Fibroblast of lung (primary cell): ENCODE measurements around the gene KCNIP3. TPM values are rescaled to one million over a fixed set of nuclear protein-coding genes. Genes with fewer than 3 reads are reported as not detected.

ENCODE experiments used
- DNase-seq, 2 donors: peaks; one replicate each; pipeline versions ENCODE4 v3.0.0 to v3.0.0-alpha.2; 2010; ENCODE audit warnings: low read depth in 2 of 2
- H2AFZ ChIP-seq: 2 replicates; pipeline ENCODE4 v1.5.1; 2012; ENCODE audit warnings: low read length, control low read depth, inconsistent platforms
- H3K27ac ChIP-seq: 2 replicates; pipeline ENCODE4 v1.5.1; 2011; ENCODE audit warnings: low read length, control low read depth; ENCODE audit not compliant: insufficient read depth
- H3K27me3 ChIP-seq: 2 replicates; pipeline ENCODE4 v1.5.1; 2011; ENCODE audit warnings: mild to moderate bottlenecking, low read length; ENCODE audit not compliant: control insufficient read depth, insufficient read depth
- H3K36me3 ChIP-seq: 2 replicates; pipeline ENCODE4 v1.5.1; 2011; ENCODE audit warnings: low read length; ENCODE audit not compliant: control insufficient read depth, insufficient read depth
- H3K4me1 ChIP-seq: 2 replicates; pipeline ENCODE4 v1.5.1; 2011; ENCODE audit warnings: low read length; ENCODE audit not compliant: control insufficient read depth, insufficient read depth; ENCODE audit errors: extremely low read depth
- H3K4me2 ChIP-seq: 2 replicates; pipeline ENCODE4 v1.5.1; 2011; ENCODE audit warnings: low read length, control low read depth; ENCODE audit not compliant: insufficient read depth; ENCODE audit errors: extremely low read depth
- H3K4me3 ChIP-seq, 4 experiments: fragments of 200-600 bp in 1 of 4; sonication (generic) in 1 of 4; replicated peaks in 1 of 4; 2 replicates each; pipeline ENCODE4 v1.5.1; 2011 to 2016; ENCODE audit warnings: low read length in 4 of 4, low read depth in 3 of 4, mild to moderate bottlenecking in 3 of 4, control low read depth in 2 of 4, inconsistent platforms in 1 of 4, mixed read lengths in 1 of 4; ENCODE audit not compliant: insufficient read depth in 1 of 4; ENCODE audit errors: control extremely low read depth in 1 of 4
- H3K79me2 ChIP-seq: 2 replicates; pipeline ENCODE4 v1.5.1; 2012; ENCODE audit warnings: mild to moderate bottlenecking, low read length, inconsistent platforms; ENCODE audit not compliant: control insufficient read depth, insufficient read depth
- H3K9ac ChIP-seq: 2 replicates; pipeline ENCODE4 v1.5.1; 2011; ENCODE audit warnings: mild to moderate bottlenecking, low read length, control low read depth; ENCODE audit not compliant: insufficient read depth
- H3K9me3 ChIP-seq: 2 replicates; pipeline ENCODE4 v1.5.1; 2012; ENCODE audit warnings: low read depth, low read length; ENCODE audit not compliant: control insufficient read depth, insufficient read depth
- H4K20me1 ChIP-seq: 2 replicates; pipeline ENCODE4 v1.5.1; 2011; ENCODE audit warnings: low read length; ENCODE audit not compliant: control insufficient read depth, insufficient read depth; ENCODE audit errors: extremely low read depth
- EZH2 ChIP-seq: IDR thresholded peaks from 2 replicates; pipeline ENCODE4 v1.5.1; 2012; ENCODE audit warnings: low read length, control low read depth, mild to moderate bottlenecking; ENCODE audit errors: missing control alignments
- polyA plus RNA-seq, 2 donors: library from polyadenylated mRNA; depleted of rRNA in 1 of 2; stranded (reverse) in 1 of 2; unstranded in 1 of 2; fragments of >200 nt; gene quantifications; 2 replicates each; pipeline ENCODE4 v1.2.1, GENCODE V29; 2011 to 2012; ENCODE audit warnings: missing spikeins in 1 of 2
- total RNA-seq: library from RNA; depleted of rRNA; stranded (reverse); fragments of >200 nt; gene quantifications from 2 replicates; pipeline ENCODE4 v1.2.1, GENCODE V29; 2014
- TF ChIP-seq, protein P1 (sequence below), 2 donors: IDR thresholded peaks in 1 of 2; conservative IDR thresholded peaks in 1 of 2; 1 replicate in 1 of 2; 2 replicates in 1 of 2; pipeline ENCODE4 v1.5.1; 2011 to 2012; ENCODE audit warnings: low read length in 2 of 2, control low read depth in 1 of 2, inconsistent platforms in 1 of 2, low read depth in 1 of 2, mild to moderate bottlenecking in 1 of 2

Gene KCNIP3
- total and polyA plus RNA-seq, 2 donors (not counting 1 experiment from before 2014, with no cell fraction given), result 0.32 to 1.7 TPM

DNA sequence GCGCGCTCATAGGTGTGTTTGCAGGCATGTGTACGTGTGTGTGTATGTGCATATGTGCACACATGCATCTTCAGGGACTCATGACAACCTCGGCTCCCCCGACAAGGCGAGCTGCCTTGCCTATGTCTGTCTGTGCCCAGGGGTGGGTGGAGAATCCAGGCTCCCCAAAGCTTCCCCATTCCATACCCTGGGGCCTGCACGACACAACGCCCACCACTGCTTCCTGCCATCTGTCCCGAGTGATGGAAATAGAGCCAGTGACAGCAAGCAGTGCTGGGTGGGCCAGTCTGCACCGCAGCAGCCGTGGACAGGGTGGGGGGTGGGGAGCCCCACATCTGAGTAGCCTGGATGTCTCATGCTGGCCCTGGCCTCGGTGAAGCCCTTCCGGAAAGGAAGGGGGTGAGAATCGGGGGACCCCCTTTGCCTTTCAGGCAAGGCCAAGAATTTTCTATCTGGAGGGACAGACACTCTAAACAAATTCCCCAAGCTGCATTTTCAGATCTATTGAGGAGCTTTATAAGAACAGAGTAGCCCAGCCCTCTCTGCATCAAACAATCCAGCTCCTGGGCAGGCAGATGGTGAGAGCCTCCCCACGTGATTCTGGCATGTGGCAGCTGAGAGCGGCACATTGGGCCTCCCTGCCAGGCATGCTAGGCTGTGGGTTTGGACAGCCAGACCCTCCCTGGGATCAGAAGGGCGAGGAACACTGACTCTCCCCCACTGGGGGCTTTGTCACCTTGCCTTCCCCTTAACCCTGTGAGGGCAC is 4.9 kb downstream of the KCNIP3 start:
- no peak for TF ChIP-seq EZH2
- TF ChIP-seq, protein P1, sequence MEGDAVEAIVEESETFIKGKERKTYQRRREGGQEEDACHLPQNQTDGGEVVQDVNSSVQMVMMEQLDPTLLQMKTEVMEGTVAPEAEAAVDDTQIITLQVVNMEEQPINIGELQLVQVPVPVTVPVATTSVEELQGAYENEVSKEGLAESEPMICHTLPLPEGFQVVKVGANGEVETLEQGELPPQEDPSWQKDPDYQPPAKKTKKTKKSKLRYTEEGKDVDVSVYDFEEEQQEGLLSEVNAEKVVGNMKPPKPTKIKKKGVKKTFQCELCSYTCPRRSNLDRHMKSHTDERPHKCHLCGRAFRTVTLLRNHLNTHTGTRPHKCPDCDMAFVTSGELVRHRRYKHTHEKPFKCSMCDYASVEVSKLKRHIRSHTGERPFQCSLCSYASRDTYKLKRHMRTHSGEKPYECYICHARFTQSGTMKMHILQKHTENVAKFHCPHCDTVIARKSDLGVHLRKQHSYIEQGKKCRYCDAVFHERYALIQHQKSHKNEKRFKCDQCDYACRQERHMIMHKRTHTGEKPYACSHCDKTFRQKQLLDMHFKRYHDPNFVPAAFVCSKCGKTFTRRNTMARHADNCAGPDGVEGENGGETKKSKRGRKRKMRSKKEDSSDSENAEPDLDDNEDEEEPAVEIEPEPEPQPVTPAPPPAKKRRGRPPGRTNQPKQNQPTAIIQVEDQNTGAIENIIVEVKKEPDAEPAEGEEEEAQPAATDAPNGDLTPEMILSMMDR (conservative IDR thresholded peaks at IDR 0.05 in 1 of 2, IDR thresholded peaks at IDR 0.05 in 1 of 2; ENCODE audit: low read depth in 1 of 2, low read length in 2 of 2), result no peak
- Histone ChIP-seq H3K27me3 (no peaks in the 10 kb centered on the region), H2AFZ (no peak overlapping the region), H4K20me1 (no peaks in the 10 kb centered on the region), H3K36me3 (no peaks in the 10 kb centered on the region), H3K79me2 (no peaks in the 10 kb centered on the region), H3K9ac (no peak overlapping the region), H3K4me1 (no peaks in the 10 kb centered on the region), H3K4me3 (no peak overlapping the region), H3K4me2 (no peak overlapping the region), H3K9me3 (no peaks in the 10 kb centered on the region), H3K27ac (no peak overlapping the region)
- no peak for DNase-seq

DNA sequence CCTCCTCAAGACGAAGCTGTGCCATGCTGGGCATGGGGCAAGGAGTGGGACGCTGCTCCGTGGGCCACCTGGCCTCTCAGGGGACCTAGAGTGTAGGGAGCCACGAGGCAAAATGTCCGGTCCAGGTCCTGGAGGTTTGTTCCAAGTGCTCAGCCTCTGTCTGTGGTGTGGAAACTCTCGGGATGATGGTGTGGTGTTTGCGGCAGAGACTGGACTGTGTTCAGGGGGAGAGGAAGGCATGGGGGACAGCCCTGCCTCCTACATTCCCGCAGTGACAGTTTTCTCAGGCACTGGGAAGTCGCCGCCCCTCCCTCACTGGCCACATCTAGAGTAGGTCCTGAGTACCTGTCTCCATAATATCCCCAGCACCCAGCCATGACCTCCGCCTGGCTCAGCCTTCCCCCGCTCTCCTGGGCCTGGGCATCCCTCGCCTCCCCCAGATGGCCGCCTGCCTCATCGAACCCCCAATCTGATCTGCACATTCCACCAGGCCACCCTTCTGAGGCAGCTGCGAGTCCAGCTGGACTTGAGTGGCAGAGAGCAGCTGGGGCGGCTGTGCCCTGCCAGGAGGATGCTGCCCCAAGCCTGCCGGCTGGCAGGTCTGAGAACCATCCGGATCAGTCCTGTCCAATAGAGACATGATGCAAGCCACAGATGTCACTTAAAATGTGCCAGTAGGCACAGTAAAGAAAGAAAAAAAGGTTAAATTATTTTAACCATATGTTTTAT is 6.2 kb downstream of the KCNIP3 start:
- Histone ChIP-seq H2AFZ (no peak overlapping the region), H3K79me2 (no peaks in the 10 kb centered on the region), H3K27ac (no peak overlapping the region), H3K4me2 (no peak overlapping the region), H3K36me3 (no peaks in the 10 kb centered on the region), H3K4me1 (no peaks in the 10 kb centered on the region), H3K9ac (no peak overlapping the region), H3K27me3 (no peaks in the 10 kb centered on the region), H3K9me3 (no peaks in the 10 kb centered on the region), H4K20me1 (no peaks in the 10 kb centered on the region), H3K4me3 (no peak overlapping the region)
- no peak for DNase-seq
- no peak for TF ChIP-seq EZH2
- TF ChIP-seq, protein P1 (conservative IDR thresholded peaks at IDR 0.05 in 1 of 2, IDR thresholded peaks at IDR 0.05 in 1 of 2; ENCODE audit: low read depth in 1 of 2, low read length in 2 of 2), result no peak

DNA sequence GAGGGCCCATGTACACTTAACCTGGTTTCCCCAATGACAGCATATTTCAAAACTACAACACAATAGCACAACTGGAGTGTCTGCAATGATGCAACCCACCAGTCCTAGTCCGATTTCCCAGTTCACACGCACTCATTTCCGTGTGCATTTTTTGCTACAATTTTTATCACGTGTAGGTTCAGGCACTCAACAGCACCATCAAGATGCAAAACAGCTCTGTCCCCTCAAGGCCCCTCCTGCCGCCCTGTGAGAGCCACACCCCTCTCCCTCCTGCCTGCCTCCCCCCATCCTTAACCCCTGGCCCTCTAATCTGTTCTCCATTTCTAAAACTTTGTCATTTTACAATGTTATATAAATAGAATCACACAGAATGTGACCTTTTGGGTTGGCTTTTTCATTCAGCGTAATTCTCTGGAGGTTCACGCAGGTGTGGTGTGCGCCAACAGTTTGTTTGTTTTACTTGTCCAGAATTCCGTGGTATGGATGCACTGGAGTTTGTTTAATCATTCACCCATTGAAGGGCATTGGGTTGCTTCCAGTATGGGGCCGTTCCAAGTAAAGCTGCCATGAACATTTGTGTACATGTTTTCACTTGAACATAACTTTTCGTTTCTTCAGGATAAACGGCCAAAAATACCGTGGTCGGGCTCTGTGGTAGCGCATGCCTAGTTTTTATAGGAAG is 8.4 kb downstream of the KCNIP3 start:
- Histone ChIP-seq H3K4me2 (no peak overlapping the region), H3K9ac (no peak overlapping the region), H3K4me1 (no peaks in the 10 kb centered on the region), H2AFZ (no peak overlapping the region), H3K36me3 (no peaks in the 10 kb centered on the region), H3K79me2 (no peaks in the 10 kb centered on the region), H3K27ac (no peak overlapping the region), H3K27me3 (no peaks in the 10 kb centered on the region), H4K20me1 (no peaks in the 10 kb centered on the region), H3K9me3 (no peaks in the 10 kb centered on the region), H3K4me3 (no peak overlapping the region)
- TF ChIP-seq, protein P1 (conservative IDR thresholded peaks at IDR 0.05 in 1 of 2, IDR thresholded peaks at IDR 0.05 in 1 of 2; ENCODE audit: low read depth in 1 of 2, low read length in 2 of 2), result no peak
- TF ChIP-seq EZH2, result no peak
- DNase-seq, result peak; percentile 56 to 73
